HG03025 (cell line): ENCODE results near the gene PFDN1.
"Not testable (repeated sequence)": the region's sequence is repeated elsewhere in the genome, so short reads cannot be mapped to it uniquely, and the experiment has no call there.

Experiments used
- ATAC-seq: cut with Tn5 transposase; IDR thresholded peaks from one replicate; pipeline ENCODE4 v1.9.1; 2021; ENCODE audit warnings: mild to moderate bottlenecking, moderate library complexity; ENCODE audit not compliant: unreplicated experiment, low FRiP score

The PFDN1 gene

DNA sequence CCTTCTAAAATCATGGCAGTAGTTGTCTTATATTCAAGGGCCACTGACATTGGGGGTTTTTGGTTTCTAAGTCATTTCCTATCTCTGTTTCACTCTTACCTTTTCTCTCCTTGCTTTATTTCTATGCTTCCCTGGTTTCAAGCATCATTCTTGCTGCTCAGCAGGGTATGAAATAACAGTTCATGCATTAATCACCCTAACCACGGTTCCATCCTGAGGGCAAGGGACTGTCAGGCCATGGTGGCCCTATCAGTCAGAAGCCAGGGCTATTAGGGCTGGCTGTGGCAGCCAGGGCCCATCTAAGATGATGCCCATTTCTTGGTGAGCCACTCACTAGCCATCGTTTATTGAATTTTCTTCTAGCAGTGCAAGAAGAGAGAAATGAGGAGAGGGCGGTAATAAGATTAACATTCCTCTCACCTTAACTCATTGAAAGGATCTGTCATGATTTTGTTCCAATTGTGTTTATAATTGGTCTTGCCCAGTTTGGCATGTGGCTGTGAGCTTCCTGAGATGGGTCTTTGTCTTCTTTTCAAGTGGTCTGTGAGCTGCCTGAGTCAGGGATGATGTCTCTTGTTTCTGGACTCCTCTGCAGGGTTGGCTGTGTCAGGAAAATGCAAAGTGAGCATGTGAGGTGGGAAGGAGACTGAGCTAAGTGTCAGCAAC, 82.7 kb downstream of the PFDN1 start:
- no peak for ATAC-seq

DNA sequence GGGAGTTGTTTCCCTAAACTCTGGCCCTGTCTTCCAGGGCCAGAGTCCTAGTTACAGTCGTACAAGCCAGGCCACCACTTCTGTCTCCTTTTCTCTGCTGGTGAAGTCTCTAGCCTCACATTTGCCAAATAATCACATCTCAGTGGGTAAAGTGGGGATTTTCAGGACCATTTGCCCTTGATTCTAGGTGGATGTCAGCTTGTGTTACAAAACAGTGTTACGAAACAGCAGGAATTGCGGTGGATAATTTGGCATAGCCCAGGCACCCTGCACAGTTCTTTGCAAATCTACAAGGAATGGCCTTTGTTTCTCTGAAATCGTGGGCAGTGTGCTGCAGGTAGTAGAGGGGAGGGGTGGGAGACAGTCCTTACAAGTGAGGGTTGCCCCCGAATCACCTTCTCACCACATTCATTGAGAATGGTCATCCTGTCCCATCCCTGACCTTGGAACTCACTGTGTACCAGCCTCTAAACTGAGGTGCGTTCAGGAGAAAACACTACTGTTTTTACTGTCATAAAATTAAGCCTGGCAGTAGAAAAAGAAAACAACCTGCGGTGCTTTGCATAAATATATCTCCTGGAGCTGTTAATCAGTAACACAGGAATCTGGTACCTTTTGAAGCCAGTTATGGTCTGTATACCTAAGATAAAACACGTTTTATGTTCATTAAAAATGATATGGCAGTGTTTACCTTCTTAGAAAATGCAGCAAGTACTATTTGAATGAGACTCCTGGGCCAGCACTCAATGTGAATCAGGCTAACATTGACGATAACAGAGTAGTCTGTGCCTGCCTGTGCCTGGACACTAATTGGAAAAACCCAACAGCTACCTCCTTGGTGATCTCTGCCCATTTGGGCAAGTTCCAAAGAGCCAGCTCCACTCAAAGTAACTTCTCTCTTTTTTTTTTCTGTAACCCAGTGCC, 83.6 kb downstream of the PFDN1 start:
- ATAC-seq, result no peak

DNA sequence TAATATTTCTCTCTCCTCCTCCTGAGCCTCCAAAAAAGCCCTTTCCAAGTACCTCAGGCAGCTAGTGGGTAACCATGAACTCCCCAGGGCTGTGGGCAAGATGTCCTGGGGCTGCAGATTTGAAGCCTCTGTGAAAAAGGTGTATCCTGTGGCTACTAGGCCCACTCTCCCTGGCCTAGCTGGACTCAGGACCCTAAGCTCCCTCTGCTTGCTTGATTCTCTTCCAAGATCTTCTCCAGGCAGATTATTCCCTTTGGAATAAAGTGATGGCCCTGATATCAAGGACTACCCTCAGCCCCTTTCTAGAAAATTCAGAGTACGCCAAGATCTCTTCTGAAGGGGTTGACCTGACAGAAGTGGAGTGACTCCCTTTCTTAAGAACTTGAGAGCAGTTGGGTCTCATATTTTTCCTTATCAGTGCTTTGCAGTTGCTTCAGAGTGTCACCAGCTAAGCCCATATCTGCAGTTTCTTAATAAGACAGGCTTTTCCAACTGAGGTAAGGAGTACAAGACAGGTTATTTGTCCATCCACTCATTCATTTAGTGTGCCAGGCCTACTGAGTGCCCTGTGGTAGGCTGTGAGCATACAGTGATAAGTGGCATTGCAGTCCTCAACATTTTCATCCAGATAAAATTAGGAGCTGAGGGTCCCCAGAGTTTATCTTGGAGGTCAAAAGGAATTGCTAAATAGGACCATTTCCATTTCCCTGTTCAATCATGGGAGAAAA, 85.4 kb downstream of the PFDN1 start:
- ATAC-seq, result no peak

DNA sequence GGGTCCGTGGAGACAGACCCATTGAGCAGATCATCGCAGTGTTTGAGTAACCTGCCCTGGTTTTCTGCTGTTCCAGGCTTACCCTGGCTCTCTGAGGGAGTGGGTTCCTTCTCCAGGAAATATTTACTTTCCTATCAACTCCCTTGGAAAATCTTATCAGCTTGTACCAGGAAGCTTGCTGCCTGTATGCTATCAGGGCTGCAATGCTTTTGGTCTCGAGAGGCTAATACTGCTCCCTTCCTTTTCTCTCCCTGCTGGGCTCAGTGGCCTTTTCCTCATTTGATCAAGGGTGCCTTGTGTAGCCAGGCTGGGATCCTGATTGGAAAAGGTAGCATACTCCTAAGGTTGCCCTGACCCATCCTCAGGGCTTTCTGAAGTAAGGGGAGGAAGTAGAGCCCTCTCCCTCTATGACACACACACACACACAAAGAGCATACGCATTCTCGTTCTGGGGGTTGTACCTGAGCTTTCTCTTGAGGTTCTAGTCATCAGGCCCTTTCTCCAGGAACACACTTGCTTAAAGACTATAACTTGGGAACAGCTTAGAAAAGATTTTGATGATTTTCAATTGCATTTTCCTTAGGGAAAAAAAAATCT, 86.3 kb downstream of the PFDN1 start:
- ATAC-seq, result no peak

DNA sequence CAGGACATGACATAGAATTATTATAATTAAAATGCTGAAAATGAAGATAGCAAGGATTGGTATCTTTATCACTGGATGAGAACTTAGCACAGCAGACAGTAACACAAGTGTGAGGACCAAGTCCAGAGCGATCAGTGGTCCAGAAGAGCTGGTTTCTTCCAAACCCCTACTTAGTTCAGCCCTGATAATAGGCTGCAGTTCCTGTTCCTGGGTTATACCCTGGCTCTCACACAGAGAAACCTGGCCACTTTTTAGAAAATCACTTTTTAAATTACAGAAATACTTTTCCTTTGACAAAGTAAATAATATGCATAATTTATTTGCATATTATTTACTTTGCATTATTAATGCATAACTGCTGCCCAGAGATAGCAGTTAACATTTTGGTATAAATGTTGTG, 87.6 kb downstream of the PFDN1 start:
- no peak for ATAC-seq

DNA sequence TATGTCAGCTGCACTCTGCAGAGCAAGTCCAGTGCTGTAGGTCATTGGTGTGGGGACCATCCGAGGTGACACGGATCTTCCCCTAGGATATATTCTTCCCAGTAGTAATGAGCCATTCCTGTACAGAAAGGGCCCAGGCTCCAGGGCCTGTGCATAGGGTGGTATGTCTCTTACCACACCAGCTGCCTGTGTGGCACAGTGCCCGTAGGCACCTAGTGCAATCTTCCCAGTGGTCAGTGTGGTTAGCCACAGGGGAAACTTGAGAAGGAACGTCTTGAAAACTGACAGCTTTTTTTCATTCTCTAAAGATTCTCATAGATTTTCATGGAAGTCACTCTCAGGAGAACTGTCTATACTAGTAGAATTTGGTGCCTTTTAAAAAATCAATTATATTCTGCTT, 88.1 kb downstream of the PFDN1 start:
- ATAC-seq, result no peak

DNA sequence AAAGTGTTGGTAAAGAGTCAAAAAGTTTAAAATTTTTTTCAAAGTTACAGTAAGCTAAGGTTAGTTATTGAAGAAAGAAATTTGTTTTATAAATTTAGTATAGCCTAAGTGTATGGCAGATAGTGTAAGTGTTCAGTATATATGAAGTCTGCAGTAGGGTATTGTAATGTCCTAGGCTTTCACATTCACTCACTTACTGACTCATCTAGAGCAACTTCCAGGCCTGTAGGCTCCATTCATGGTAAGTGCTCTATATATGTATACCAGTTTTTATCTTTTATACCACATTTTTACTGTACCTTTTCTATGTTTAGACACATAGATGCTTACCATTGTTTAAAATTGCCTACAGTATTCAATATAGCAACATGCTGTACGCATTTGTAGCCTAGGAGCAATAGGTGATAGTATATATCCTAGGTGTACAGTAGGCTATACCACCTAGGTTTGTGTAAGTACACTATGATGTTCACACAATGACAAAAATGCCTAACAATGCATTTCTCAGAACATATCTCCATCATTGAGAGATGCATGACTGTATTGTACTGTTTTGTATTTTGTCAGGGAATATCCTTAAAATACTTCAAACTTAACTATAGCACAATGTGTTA, 89.4 kb downstream of the PFDN1 start:
- no peak for ATAC-seq

DNA sequence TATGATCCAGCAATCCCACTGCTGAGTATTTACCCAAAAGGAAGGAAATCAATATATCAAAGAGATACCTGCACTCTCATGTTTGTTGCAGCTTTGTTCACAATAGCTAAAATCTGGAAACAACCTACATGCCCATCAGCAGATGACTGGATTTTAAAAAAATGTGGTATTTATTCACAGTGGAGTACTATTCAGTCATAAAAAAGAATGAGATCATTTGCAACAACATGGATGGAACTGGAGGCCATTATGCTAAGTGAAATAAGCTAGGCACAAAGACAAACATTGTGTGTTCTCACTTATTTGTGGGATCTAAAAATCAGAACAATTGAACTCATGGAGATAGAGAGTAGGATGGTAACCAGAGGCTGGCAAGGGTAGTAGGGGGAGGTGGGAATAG, 94.8 kb downstream of the PFDN1 start:
- ATAC-seq, result no peak

DNA sequence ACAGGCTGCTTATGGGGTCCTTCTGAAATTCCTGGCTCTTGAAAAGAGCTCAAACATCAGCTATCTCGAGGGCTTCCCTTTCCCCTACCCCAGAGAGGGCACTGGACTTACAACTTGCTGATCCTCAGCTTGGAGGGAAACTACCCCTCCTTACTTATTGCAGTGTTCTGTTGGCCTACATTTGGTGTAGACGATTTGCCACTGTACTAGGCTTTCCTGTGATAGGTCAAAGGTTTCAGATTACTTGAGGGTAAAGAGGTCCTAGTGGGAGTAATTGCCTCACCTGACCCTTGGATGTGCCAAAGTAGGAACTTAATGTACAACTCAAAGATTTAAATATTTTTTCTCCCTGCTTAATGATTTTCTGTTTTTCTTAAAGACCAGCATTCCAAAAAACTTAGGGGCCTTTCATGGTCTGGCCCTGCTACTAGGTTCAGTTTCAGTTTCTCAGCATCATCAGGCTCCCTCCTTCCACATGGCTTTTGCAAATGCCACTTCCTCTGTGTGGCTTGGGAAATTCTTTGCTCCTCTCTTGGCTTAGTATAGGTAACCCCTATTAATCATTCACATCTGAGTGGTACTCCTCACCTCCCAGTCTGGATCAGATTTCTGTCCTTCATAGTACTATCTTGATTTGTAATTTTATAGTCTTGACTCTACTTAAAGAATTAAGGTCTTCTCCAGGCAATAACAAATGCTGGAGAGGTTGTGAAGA, 95.5 kb downstream of the PFDN1 start:
- no peak for ATAC-seq

DNA sequence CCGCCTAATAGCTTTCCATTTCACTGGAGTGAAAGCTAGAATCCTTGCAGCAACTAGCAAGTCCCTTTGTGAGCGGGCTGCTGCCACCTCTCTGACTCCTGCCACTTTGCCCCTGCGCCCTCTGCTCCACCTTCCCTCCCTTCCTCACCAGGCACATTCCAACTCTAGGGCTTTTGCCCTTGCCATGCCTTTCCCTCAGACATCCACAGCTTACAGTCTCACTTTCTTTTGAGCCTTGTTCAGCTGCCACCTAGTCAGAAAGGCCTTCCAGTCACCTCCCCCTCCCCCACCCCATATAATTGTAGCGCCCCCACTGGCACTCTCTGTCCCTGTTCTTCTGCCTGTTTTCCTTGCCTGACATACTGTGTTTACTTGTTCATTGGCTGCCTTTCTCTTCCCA, 96.9 kb downstream of the PFDN1 start:
- ATAC-seq, result no peak

DNA sequence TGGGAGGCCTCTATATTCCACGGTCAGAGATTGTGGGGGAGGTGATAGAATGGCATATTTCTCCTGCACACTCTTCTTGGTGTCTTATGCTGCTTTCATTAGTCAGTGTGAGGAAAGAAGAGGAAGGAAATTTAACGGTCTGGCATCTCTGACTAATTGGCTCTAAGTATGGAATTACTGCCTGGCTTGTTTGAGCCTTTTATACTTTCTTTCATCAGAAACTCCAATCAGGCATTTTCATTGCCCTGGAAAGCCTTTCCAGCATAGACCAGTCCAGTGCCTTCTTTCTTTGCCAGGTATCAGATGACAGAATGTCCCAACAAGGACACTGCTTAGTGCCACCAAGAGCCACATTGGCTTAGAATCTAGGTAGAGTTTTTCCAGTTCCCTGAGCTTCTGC, 97.7 kb downstream of the PFDN1 start:
- no peak for ATAC-seq

DNA sequence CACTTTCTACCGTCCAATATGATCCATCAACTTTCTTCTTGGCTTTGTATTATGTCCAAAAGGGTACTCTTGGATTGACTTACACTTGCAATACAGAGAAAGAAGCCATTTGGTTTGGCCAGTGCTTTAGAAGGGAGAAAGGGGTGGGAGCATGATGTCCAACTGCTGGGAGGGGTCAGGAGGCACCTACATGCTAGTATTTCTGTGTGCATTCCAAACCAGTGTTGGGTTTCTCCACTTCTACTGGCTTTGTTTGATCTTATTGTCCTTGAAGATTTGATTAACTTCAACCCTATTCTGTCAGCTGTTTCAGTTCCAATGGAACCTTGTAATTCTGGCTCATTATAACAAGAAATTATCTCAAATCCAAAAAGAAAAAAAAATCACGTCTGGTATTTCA, 100.3 kb downstream of the PFDN1 start:
- no peak for ATAC-seq

DNA sequence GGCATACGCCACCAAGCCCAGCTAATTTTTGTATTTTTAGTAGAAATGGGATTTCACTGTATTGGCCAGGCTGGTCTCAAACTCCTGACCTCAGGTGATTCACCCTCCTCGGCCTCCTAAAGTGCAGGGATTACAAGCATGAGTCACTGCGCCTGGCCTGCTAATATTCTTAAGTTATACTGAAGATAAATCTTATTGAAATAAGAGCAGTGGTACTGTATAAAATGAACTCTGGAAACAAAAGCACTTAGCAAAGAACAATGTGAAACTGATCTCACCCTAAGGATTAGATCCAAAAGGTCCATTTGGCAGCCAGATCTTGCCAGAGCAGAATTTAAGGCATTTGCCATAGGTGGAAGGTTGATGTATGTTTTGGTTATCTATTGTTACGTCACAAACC, 100.8 kb downstream of the PFDN1 start:
- no peak for ATAC-seq

DNA sequence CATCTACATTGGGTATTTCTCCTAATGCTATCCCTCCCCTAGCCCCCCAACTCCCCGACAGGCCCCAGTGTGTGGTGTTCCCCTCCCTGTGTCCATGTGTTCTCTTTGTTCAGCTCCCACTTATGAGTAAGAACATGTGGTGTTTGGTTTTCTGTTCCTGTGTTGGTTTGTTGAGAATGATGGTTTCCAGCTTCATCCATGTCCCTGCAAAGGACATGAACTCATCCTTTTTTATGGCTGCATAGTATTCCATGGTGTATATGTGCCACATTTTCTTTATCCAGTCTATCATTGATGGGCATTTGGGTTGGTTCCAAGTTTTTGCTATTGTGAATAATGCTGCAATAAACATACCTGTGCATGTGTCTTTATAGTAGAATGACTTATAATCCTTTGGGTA, 104.0 kb downstream of the PFDN1 start:
- not testable (repeated sequence) for ATAC-seq

DNA sequence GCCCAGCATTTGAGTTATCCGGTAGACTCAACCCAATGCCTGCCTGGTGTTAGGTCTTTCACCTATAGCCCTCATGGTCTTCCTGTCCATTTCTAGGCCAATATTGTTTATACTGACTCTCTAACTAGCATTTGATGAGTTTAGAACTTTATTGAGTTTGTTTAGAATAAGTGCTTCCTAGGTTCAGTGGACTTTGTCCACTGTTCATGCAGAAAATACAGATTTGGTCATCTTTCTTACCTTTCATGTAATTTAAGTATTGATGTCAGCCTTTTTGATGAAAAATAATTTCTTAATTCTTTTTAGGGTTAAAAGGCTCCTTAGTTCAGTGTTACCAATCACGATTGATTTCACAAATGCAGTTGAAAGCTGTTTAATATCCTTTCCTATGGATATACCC, 105.9 kb downstream of the PFDN1 start:
- ATAC-seq, result no peak

DNA sequence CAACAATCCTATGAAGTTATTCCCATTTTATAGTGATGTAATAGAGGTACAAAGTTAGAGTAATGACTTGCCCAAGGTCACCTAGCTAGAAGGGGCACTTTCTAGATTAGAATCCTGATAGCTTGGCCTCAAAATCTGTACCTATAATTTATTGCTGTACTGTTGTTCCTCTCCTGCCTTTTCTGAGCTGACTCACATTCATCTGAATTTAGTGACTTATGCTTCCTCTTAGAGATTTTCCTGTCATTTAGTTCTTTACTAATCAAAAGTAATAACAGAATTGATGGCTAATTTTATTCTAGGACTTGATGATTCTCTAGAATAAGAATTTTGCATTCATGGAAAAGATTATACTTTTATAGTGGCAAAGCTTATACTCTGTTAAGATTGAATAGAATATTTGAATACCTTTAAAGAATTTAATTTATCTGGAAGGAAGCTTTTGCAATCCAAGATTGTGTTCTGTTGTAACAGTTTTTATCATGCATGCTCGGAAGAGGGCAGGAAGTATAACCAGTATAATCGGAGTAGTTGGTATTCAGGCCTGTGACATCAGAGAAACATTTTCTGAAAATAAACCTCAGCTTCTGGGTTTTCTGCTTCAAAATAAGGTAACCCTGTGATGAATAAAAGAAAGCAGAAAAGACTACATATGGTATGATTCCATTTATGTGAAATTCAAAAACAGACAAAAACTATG, 106.6 kb downstream of the PFDN1 start:
- no peak for ATAC-seq
